Stimulated activated CD4-positive, alpha-beta T cell treated with anti-CD3 and anti-CD28 coated beads, Interleukin-2, amount 100 ng/mL, for 48 hours (primary cell): ENCODE data around the gene ANXA5.
"Not testable (repeated sequence)": the region's sequence is repeated elsewhere in the genome, so short reads cannot be mapped to it uniquely, and the experiment has no call there.

Experiments used
- DNase-seq, 2 donors: peaks; one replicate each; pipeline ENCODE4 v3.0.0-alpha.2; 2020

The ANXA5 gene

GRCh38 chr4:121676345-121677075, 20.3 kb downstream of the ANXA5 start:
- DNase-seq: no peak

- DNase-seq: no peak
Measured at GRCh38 chr4:121675715-121676114, 21.1 kb downstream of the ANXA5 start.

- no peak for DNase-seq
Measured at GRCh38 chr4:121674696-121675095, 22.1 kb downstream of the ANXA5 start.

GRCh38 chr4:121674191-121674590, 22.6 kb downstream of the ANXA5 start:
- DNase-seq: no peak

- no peak for DNase-seq
Measured at GRCh38 chr4:121669163-121669550, 27.6 kb downstream of the ANXA5 start.

- DNase-seq: no peak
Measured at GRCh38 chr4:121668368-121669162, 28.2 kb downstream of the ANXA5 start.

- DNase-seq: no peak
Measured at GRCh38 chr4:121666091-121666679, 30.6 kb downstream of the ANXA5 start.

GRCh38 chr4:121665371-121665770, 31.4 kb downstream of the ANXA5 start:
- DNase-seq: no peak

GRCh38 chr4:121662225-121662624, 34.6 kb downstream of the ANXA5 start:
- no peak for DNase-seq

- not testable (repeated sequence) for DNase-seq
Measured at GRCh38 chr4:121660175-121660933, 36.4 kb downstream of the ANXA5 start.

GRCh38 chr4:121658125-121658524, 38.7 kb downstream of the ANXA5 start:
- no peak for DNase-seq

GRCh38 chr4:121656269-121656641, 40.5 kb downstream of the ANXA5 start:
- peak in 1 of 2 donors; percentile 9 for DNase-seq

GRCh38 chr4:121655320-121656268, 41.2 kb downstream of the ANXA5 start:
- DNase-seq: no peak

- DNase-seq: no peak
Measured at GRCh38 chr4:121654738-121655137, 42.0 kb downstream of the ANXA5 start.

- no peak for DNase-seq
Measured at GRCh38 chr4:121653986-121654385, 42.8 kb downstream of the ANXA5 start.

- no peak for DNase-seq
Measured at GRCh38 chr4:121653214-121653613, 43.6 kb downstream of the ANXA5 start.

GRCh38 chr4:121651597-121651996, 45.2 kb downstream of the ANXA5 start:
- DNase-seq: no peak

GRCh38 chr4:121650741-121651140, 46.0 kb downstream of the ANXA5 start:
- DNase-seq: no peak

GRCh38 chr4:121648516-121648915, 48.3 kb downstream of the ANXA5 start:
- no peak for DNase-seq

- no peak for DNase-seq
Measured at GRCh38 chr4:121642876-121643585, 53.7 kb downstream of the ANXA5 start.

- no peak for DNase-seq
Measured at GRCh38 chr4:121642292-121642691, 54.5 kb downstream of the ANXA5 start.
